DOHH2 (cell line): Measurements from ENCODE around the gene TFPI2.

ENCODE experiments used
- H3F3A ChIP-seq: fragments of 200-600 bp; sonication (generic), shearing (Covaris generic); 2 replicates; pipeline ENCODE4 v1.6.0; 2016; ENCODE audit warnings: antibody characterized with exemption, mild to moderate bottlenecking; ENCODE audit not compliant: control insufficient read depth, insufficient read depth
- H3K27ac ChIP-seq: fragments of 200-600 bp; sonication (generic); 2 replicates; pipeline ENCODE4 v1.5.1; 2014; ENCODE audit warnings: low read depth, mild to moderate bottlenecking, low read length, moderate library complexity
- H3K27me3 ChIP-seq: fragments of 200-600 bp; sonication (generic); 2 replicates; pipeline ENCODE4 v1.6.1; 2014; ENCODE audit warnings: mild to moderate bottlenecking, low read length, mixed read lengths; ENCODE audit not compliant: control insufficient read depth
- H3K36me3 ChIP-seq: fragments of 200-600 bp; sonication (generic); 2 replicates; pipeline ENCODE4 v1.6.1; 2014; ENCODE audit warnings: mild to moderate bottlenecking, low read length, moderate library complexity, mixed read lengths; ENCODE audit not compliant: control insufficient read depth
- H3K4me1 ChIP-seq: fragments of 200-600 bp; sonication (generic); 2 replicates; pipeline ENCODE4 v1.6.1; 2014; ENCODE audit warnings: mild to moderate bottlenecking, low read length, mixed read lengths; ENCODE audit not compliant: control insufficient read depth
- H3K4me2 ChIP-seq: fragments of 200-600 bp; sonication (generic); 2 replicates; pipeline ENCODE4 v1.6.0; 2014; ENCODE audit warnings: mild to moderate bottlenecking, low read length, moderate library complexity
- H3K4me3 ChIP-seq: fragments of 200-600 bp; sonication (generic); 2 replicates; pipeline ENCODE4 v1.5.1; 2014; ENCODE audit warnings: mild to moderate bottlenecking, low read length, mixed read lengths
- H3K79me2 ChIP-seq: fragments of 200-600 bp; sonication (generic); 2 replicates; pipeline ENCODE4 v1.6.1; 2014; ENCODE audit warnings: mild to moderate bottlenecking, low read length, mixed read lengths; ENCODE audit not compliant: control insufficient read depth
- H3K9me2 ChIP-seq: fragments of 200-600 bp; sonication (generic); replicated peaks from 2 replicates; pipeline ENCODE4 v1.6.1; 2014; ENCODE audit warnings: mild to moderate bottlenecking, low read length, mixed read lengths; ENCODE audit not compliant: control insufficient read depth
- H3K9me3 ChIP-seq: fragments of 200-600 bp; sonication (generic); 2 replicates; pipeline ENCODE4 v1.6.1; 2014; ENCODE audit warnings: antibody characterized with exemption, low read length, mixed read lengths; ENCODE audit not compliant: control insufficient read depth, insufficient read depth
- H4K20me1 ChIP-seq: fragments of 200-600 bp; sonication (generic); 2 replicates; pipeline ENCODE4 v1.6.0; 2014; ENCODE audit warnings: low read depth, mild to moderate bottlenecking, antibody characterized with exemption, low read length, moderate library complexity; ENCODE audit not compliant: control insufficient read depth, insufficient read depth
- EZH2phosphoT487 ChIP-seq: fragments of 200-600 bp; sonication (generic); IDR thresholded peaks from 2 replicates; pipeline ENCODE4 v1.6.1; 2017; ENCODE audit warnings: borderline replicate concordance, mild to moderate bottlenecking, antibody characterized with exemption, low read length, moderate library complexity, mixed read lengths
- TF ChIP-seq, protein P1 (sequence below): fragments of 200-600 bp; sonication (generic); IDR thresholded peaks from one replicate; pipeline ENCODE4 v1.5.1; 2014; ENCODE audit warnings: antibody characterized with exemption, mild to moderate bottlenecking, low read depth, low read length; ENCODE audit not compliant: poor library complexity, severe bottlenecking

TFPI2 gene

GRCh38 chr7:93854480-93854879 lies 36.1 kb downstream of the TFPI2 start:
- H3K79me2 ChIP-seq, result no peaks in the 10 kb centered on the region
- no peaks in the 10 kb centered on the region for H3K9me3 ChIP-seq
- H3K27ac ChIP-seq, result no peak overlapping the region
- no peaks in the 10 kb centered on the region for H3K4me1 ChIP-seq
- no peak for TF ChIP-seq EZH2phosphoT487
- TF ChIP-seq, protein P1, sequence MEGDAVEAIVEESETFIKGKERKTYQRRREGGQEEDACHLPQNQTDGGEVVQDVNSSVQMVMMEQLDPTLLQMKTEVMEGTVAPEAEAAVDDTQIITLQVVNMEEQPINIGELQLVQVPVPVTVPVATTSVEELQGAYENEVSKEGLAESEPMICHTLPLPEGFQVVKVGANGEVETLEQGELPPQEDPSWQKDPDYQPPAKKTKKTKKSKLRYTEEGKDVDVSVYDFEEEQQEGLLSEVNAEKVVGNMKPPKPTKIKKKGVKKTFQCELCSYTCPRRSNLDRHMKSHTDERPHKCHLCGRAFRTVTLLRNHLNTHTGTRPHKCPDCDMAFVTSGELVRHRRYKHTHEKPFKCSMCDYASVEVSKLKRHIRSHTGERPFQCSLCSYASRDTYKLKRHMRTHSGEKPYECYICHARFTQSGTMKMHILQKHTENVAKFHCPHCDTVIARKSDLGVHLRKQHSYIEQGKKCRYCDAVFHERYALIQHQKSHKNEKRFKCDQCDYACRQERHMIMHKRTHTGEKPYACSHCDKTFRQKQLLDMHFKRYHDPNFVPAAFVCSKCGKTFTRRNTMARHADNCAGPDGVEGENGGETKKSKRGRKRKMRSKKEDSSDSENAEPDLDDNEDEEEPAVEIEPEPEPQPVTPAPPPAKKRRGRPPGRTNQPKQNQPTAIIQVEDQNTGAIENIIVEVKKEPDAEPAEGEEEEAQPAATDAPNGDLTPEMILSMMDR, result no peak
- peaks cover 8% of the 10 kb centered on the region; the same call in 1 of the 2 replicates for H3K27me3 ChIP-seq
- H3K9me2 ChIP-seq, result no peaks in the 10 kb centered on the region
- no peaks in the 10 kb centered on the region for H3F3A ChIP-seq
- H3K4me2 ChIP-seq, result no peak overlapping the region
- H3K36me3 ChIP-seq, result no peaks in the 10 kb centered on the region
- H4K20me1 ChIP-seq, result no peaks in the 10 kb centered on the region
- H3K4me3 ChIP-seq, result no peak overlapping the region

GRCh38 chr7:93851536-93851935 lies 39.0 kb downstream of the TFPI2 start:
- no peaks in the 10 kb centered on the region for H3K9me2 ChIP-seq
- no peaks in the 10 kb centered on the region for H3F3A ChIP-seq
- peaks cover 4% of the 10 kb centered on the region; the same call in 1 of the 2 replicates for H3K27me3 ChIP-seq
- H3K9me3 ChIP-seq, result no peaks in the 10 kb centered on the region
- H3K4me2 ChIP-seq, result no peak overlapping the region
- no peak for TF ChIP-seq EZH2phosphoT487
- TF ChIP-seq, protein P1, result no peak
- H3K79me2 ChIP-seq, result no peaks in the 10 kb centered on the region
- H3K4me1 ChIP-seq, result no peaks in the 10 kb centered on the region
- H3K36me3 ChIP-seq, result no peaks in the 10 kb centered on the region
- H4K20me1 ChIP-seq, result no peaks in the 10 kb centered on the region
- H3K4me3 ChIP-seq, result no peak overlapping the region
- no peak overlapping the region for H3K27ac ChIP-seq

DNA sequence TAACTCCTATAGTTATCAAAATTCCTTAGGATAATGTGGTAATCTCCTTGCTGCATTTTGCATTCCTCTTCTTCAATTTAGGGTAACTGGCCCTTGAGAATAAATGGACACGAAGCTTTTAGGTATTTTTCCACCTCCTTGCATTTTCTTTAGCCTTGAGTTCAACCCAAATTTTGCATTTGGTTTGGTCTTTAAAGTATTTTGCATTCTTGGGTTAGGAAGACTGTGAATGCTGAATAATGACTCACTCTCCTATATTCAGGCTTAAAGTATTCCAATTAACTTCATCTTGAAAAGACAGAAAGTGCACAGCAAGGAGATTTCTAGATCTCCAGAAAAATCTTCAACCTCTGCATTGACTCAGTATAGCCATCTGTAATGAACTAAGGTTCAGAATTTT lies 47.3 kb downstream of the TFPI2 start:
- Histone ChIP-seq H4K20me1 (no peaks in the 10 kb centered on the region), H3K4me2 (no peak overlapping the region)

More for the DNA sequence above, 47.3 kb downstream of the TFPI2 start:
- Histone ChIP-seq H3K36me3 (no peaks in the 10 kb centered on the region), H3K4me3 (no peak overlapping the region), H3K4me1 (peaks cover 8% of the 10 kb centered on the region), H3K79me2 (no peaks in the 10 kb centered on the region), H3K9me3 (no peaks in the 10 kb centered on the region), H3F3A (no peaks in the 10 kb centered on the region), H3K27me3 (peaks cover 21% of the 10 kb centered on the region; the same call in 1 of the 2 replicates), H3K27ac (no peak overlapping the region), H3K9me2 (no peaks in the 10 kb centered on the region)
- TF ChIP-seq, protein P1, result no peak
- no peak for TF ChIP-seq EZH2phosphoT487
